Stimulated activated naive CD8-positive, alpha-beta T cell treated with anti-CD3 and anti-CD28 coated beads, Interleukin-15, Interleukin-2, amounts not matched to agents 100 ng/mL and 50 ng/mL, for 24 hours (primary cell): ENCODE data around the gene SAMD4A.
"Not testable (repeated sequence)": the region's sequence is repeated elsewhere in the genome, so short reads cannot be mapped to it uniquely, and the experiment has no call there.

Experiments
- H3K27ac Mint-ChIP-seq: one replicate; pipeline ENCODE4 v1.8.0; 2021; ENCODE audit warnings: mild to moderate bottlenecking, mixed read lengths
- H3K27me3 Mint-ChIP-seq: one replicate; pipeline ENCODE4 v1.8.0; 2021; ENCODE audit warnings: mixed read lengths
- H3K36me3 Mint-ChIP-seq: one replicate; pipeline ENCODE4 v1.8.0; 2021; ENCODE audit warnings: low read depth, mixed read lengths
- H3K4me1 Mint-ChIP-seq: one replicate; pipeline ENCODE4 v1.8.0; 2021; ENCODE audit warnings: low read depth, mixed read lengths
- H3K4me3 Mint-ChIP-seq: one replicate; pipeline ENCODE4 v1.8.0; 2021; ENCODE audit warnings: mild to moderate bottlenecking, mixed read lengths
- H3K9me3 Mint-ChIP-seq: one replicate; pipeline ENCODE4 v1.8.0; 2021; ENCODE audit warnings: mixed read lengths

Gene SAMD4A

GRCh38 chr14:54599966-54600716 is 33.2 kb downstream of the SAMD4A start:
- H3K36me3 Mint-ChIP-seq, result no peaks in the 10 kb centered on the region
- H3K27me3 Mint-ChIP-seq, result peaks cover 7% of the 10 kb centered on the region
- no peak overlapping the region for H3K27ac Mint-ChIP-seq
- H3K4me1 Mint-ChIP-seq, result peaks cover under 1% of the 10 kb centered on the region
- H3K9me3 Mint-ChIP-seq, result no peaks in the 10 kb centered on the region
- no peak overlapping the region for H3K4me3 Mint-ChIP-seq

GRCh38 chr14:54600717-54601109 is 33.8 kb downstream of the SAMD4A start:
- Mint-ChIP-seq H3K27ac (no peak overlapping the region), H3K4me1 (no peaks in the 10 kb centered on the region), H3K27me3 (peaks cover 6% of the 10 kb centered on the region), H3K4me3 (no peak overlapping the region), H3K9me3 (no peaks in the 10 kb centered on the region), H3K36me3 (no peaks in the 10 kb centered on the region)

- Mint-ChIP-seq H3K4me1 (no peaks in the 10 kb centered on the region), H3K27ac (no peak overlapping the region)
Observed at GRCh38 chr14:54603362-54603761, 36.4 kb downstream of the SAMD4A start.

GRCh38 chr14:54606178-54606577 is 39.2 kb downstream of the SAMD4A start:
- Mint-ChIP-seq H3K27ac (no peak overlapping the region), H3K36me3 (peaks cover 15% of the 10 kb centered on the region), H3K4me3 (no peak overlapping the region), H3K27me3 (peaks cover 7% of the 10 kb centered on the region), H3K9me3 (no peaks in the 10 kb centered on the region), H3K4me1 (no peaks in the 10 kb centered on the region)

More at GRCh38 chr14:54603362-54603761, 36.4 kb downstream of the SAMD4A start:
- Mint-ChIP-seq H3K27me3 (peaks cover 6% of the 10 kb centered on the region), H3K9me3 (no peaks in the 10 kb centered on the region), H3K4me3 (no peak overlapping the region), H3K36me3 (peaks cover 7% of the 10 kb centered on the region)

GRCh38 chr14:54606631-54607133 is 39.8 kb downstream of the SAMD4A start:
- H3K27ac Mint-ChIP-seq, result no peak overlapping the region
- H3K4me3 Mint-ChIP-seq, result no peak overlapping the region
- H3K36me3 Mint-ChIP-seq, result peaks cover 15% of the 10 kb centered on the region
- H3K9me3 Mint-ChIP-seq, result no peaks in the 10 kb centered on the region
- no peaks in the 10 kb centered on the region for H3K4me1 Mint-ChIP-seq
- H3K27me3 Mint-ChIP-seq, result peaks cover 6% of the 10 kb centered on the region

GRCh38 chr14:54609576-54609975 is 42.6 kb downstream of the SAMD4A start:
- no peak overlapping the region for H3K4me3 Mint-ChIP-seq
- no peaks in the 10 kb centered on the region for H3K4me1 Mint-ChIP-seq
- no peaks in the 10 kb centered on the region for H3K9me3 Mint-ChIP-seq
- H3K27me3 Mint-ChIP-seq, result peaks cover 3% of the 10 kb centered on the region
- peaks cover 15% of the 10 kb centered on the region for H3K36me3 Mint-ChIP-seq
- H3K27ac Mint-ChIP-seq, result no peak overlapping the region

- H3K27ac Mint-ChIP-seq, result no peak overlapping the region
- H3K4me1 Mint-ChIP-seq, result no peaks in the 10 kb centered on the region
- H3K4me3 Mint-ChIP-seq, result no peak overlapping the region
- H3K9me3 Mint-ChIP-seq, result no peaks in the 10 kb centered on the region
- peaks cover 3% of the 10 kb centered on the region for H3K27me3 Mint-ChIP-seq
- H3K36me3 Mint-ChIP-seq, result peaks cover 15% of the 10 kb centered on the region
Observed at GRCh38 chr14:54610051-54610977, 43.4 kb downstream of the SAMD4A start.

GRCh38 chr14:54614296-54614695 is 47.4 kb downstream of the SAMD4A start:
- no peak overlapping the region for H3K27ac Mint-ChIP-seq

GRCh38 chr14:54617467-54617866 is 50.5 kb downstream of the SAMD4A start:
- no peak overlapping the region for H3K27ac Mint-ChIP-seq
- H3K27me3 Mint-ChIP-seq, result no peaks in the 10 kb centered on the region
- H3K9me3 Mint-ChIP-seq, result peaks cover 4% of the 10 kb centered on the region
- H3K36me3 Mint-ChIP-seq, result peaks cover 6% of the 10 kb centered on the region
- H3K4me3 Mint-ChIP-seq, result no peak overlapping the region
- peaks cover 18% of the 10 kb centered on the region for H3K4me1 Mint-ChIP-seq

More at GRCh38 chr14:54614296-54614695, 47.4 kb downstream of the SAMD4A start:
- H3K4me1 Mint-ChIP-seq, result peaks cover 8% of the 10 kb centered on the region
- H3K36me3 Mint-ChIP-seq, result peaks cover 3% of the 10 kb centered on the region
- no peak overlapping the region for H3K4me3 Mint-ChIP-seq
- H3K27me3 Mint-ChIP-seq, result no peaks in the 10 kb centered on the region
- no peaks in the 10 kb centered on the region for H3K9me3 Mint-ChIP-seq

- Mint-ChIP-seq H3K36me3 (peaks cover 6% of the 10 kb centered on the region), H3K27ac (no peak overlapping the region), H3K4me3 (no peak overlapping the region), H3K4me1 (peaks cover 46% of the 10 kb centered on the region), H3K27me3 (no peaks in the 10 kb centered on the region), H3K9me3 (peaks cover 4% of the 10 kb centered on the region)
Observed at GRCh38 chr14:54621686-54622085, 54.8 kb downstream of the SAMD4A start.

GRCh38 chr14:54622192-54622958 is 55.4 kb downstream of the SAMD4A start:
- Mint-ChIP-seq H3K4me3 (no peak overlapping the region), H3K4me1 (peaks cover 49% of the 10 kb centered on the region), H3K27me3 (no peaks in the 10 kb centered on the region), H3K36me3 (peaks cover 6% of the 10 kb centered on the region), H3K9me3 (peaks cover 4% of the 10 kb centered on the region), H3K27ac (peak overlapping the region; percentile 24)

GRCh38 chr14:54623279-54624004 is 56.5 kb downstream of the SAMD4A start:
- H3K27me3 Mint-ChIP-seq, result no peaks in the 10 kb centered on the region
- H3K4me3 Mint-ChIP-seq, result no peak overlapping the region
- peak overlapping the region; percentile 57 for H3K27ac Mint-ChIP-seq
- H3K9me3 Mint-ChIP-seq, result peaks cover 4% of the 10 kb centered on the region
- H3K36me3 Mint-ChIP-seq, result peaks cover 6% of the 10 kb centered on the region
- peaks cover 55% of the 10 kb centered on the region for H3K4me1 Mint-ChIP-seq

- H3K27me3 Mint-ChIP-seq, H3K4me3 Mint-ChIP-seq, H3K27ac Mint-ChIP-seq, H3K36me3 Mint-ChIP-seq, H3K9me3 Mint-ChIP-seq: not testable (repeated sequence)
- peaks cover 61% of the 10 kb centered on the region for H3K4me1 Mint-ChIP-seq
Observed at GRCh38 chr14:54624005-54624358, 57.1 kb downstream of the SAMD4A start.

- Mint-ChIP-seq H3K27ac (no peak overlapping the region), H3K9me3 (no peaks in the 10 kb centered on the region), H3K4me1 (peaks cover 72% of the 10 kb centered on the region)
Observed at GRCh38 chr14:54625112-54625511, 58.2 kb downstream of the SAMD4A start.

More at GRCh38 chr14:54625112-54625511, 58.2 kb downstream of the SAMD4A start:
- H3K27me3 Mint-ChIP-seq, result no peaks in the 10 kb centered on the region
- H3K36me3 Mint-ChIP-seq, result no peaks in the 10 kb centered on the region
- H3K4me3 Mint-ChIP-seq, result no peak overlapping the region
